ENCODE data around the gene PEX11A.

- TF ChIP-seq CTCF (IDR thresholded peaks at IDR 0.05) (no peak), REST (IDR thresholded peaks at IDR 0.05; ENCODE audit: insufficient read depth in 1 of 2, low read depth in 2 of 2, low read length in 1 of 2) (no peak), TCF7L2 (IDR thresholded peaks at IDR 0.05; ENCODE audit: low read depth, low read length) (no peak), POLR2AphosphoS5 (IDR thresholded peaks at IDR 0.05; ENCODE audit: low read depth, low read length) (no peak)
Observed at GRCh38 chr15:89662893-89663626, 27.5 kb downstream of the PEX11A start.

Data from Panc1 (cell line).